H1 (cell line): ENCODE measurements around the gene LTBP3. TPM values are rescaled to one million over a fixed set of nuclear protein-coding genes. Genes with fewer than 3 reads are reported as not detected.

Experiments used
- CTCF ChIA-PET: fragments of 300-600 bp; sonication (Branson Sonifier 250); formaldehyde crosslinking; loops from one replicate; lab custom pipeline; 2021; ENCODE audit not compliant: partially characterized antibody; lab: Charles Lee
- POLR2A ChIA-PET: fragments of 300-600 bp; sonication (Branson Sonifier 250); formaldehyde crosslinking; loops from one replicate; lab custom pipeline; 2021; ENCODE audit warnings: inconsistent platforms; ENCODE audit not compliant: partially characterized antibody; lab: Charles Lee
- DNase-seq, 2 experiments: peaks; one replicate each; pipeline versions ENCODE4 v3.0.0 to v3.0.0-alpha.2; 2010 to 2022; ENCODE audit warnings: low spot score in 2 of 2, low read depth in 1 of 2, mixed read lengths in 1 of 2
- FAIRE-seq: peaks from 2 replicates; lab custom pipeline; 2011; peaks lifted over from hg19 to GRCh38; lab: Jason Lieb, UNC
- H2AFZ ChIP-seq: 2 replicates; pipeline ENCODE4 v1.8.1; 2012; ENCODE audit warnings: low read length, inconsistent platforms
- H2AK5ac ChIP-seq: 2 replicates; pipeline ENCODE4 v1.6.1; 2013; ENCODE audit warnings: low read depth, low read length
- H2BK120ac ChIP-seq: replicated peaks from 2 replicates; pipeline ENCODE3; 2013; ENCODE audit warnings: low read depth, low read length, inconsistent platforms
- H2BK12ac ChIP-seq: 2 replicates; pipeline ENCODE4 v1.6.1; 2013; ENCODE audit warnings: low read depth, low read length
- H2BK15ac ChIP-seq: 2 replicates; pipeline ENCODE4 v1.6.1; 2013; ENCODE audit warnings: low read length
- H2BK20ac ChIP-seq: 2 replicates; pipeline ENCODE4 v1.6.1; 2013; ENCODE audit warnings: low read length
- H2BK5ac ChIP-seq: 2 replicates; pipeline ENCODE4 v1.6.1; 2013; ENCODE audit warnings: low read depth, low read length
- H3K14ac ChIP-seq: 2 replicates; pipeline ENCODE4 v1.6.1; 2013; ENCODE audit warnings: inconsistent platforms; ENCODE audit not compliant: insufficient read length
- H3K18ac ChIP-seq: 2 replicates; pipeline ENCODE4 v1.6.1; 2013; ENCODE audit warnings: low read length; ENCODE audit errors: extremely low read depth
- H3K23ac ChIP-seq: 2 replicates; pipeline ENCODE4 v1.6.1; 2013; ENCODE audit warnings: inconsistent platforms; ENCODE audit not compliant: insufficient read length
- H3K23me2 ChIP-seq: 2 replicates; pipeline ENCODE4 v1.6.1; 2013; ENCODE audit warnings: low read depth, low read length
- H3K27ac ChIP-seq: 2 replicates; pipeline ENCODE4 v1.6.1; 2011; ENCODE audit warnings: low read depth, low read length, inconsistent platforms
- H3K27me3 ChIP-seq, 4 experiments: replicated peaks in 1 of 4; 1 replicate in 1 of 4; 2 replicates in 3 of 4; pipeline versions ENCODE4 v1.6.1 to v1.8.1; 2011 to 2013; ENCODE audit warnings: low read length in 3 of 4, mild to moderate bottlenecking in 3 of 4, inconsistent platforms in 2 of 4, mixed read lengths in 2 of 4, moderate library complexity in 1 of 4; ENCODE audit not compliant: control insufficient read depth in 3 of 4, insufficient read depth in 3 of 4; ENCODE audit errors: extremely low read depth in 1 of 4
- H3K36me3 ChIP-seq, 4 experiments: 2 replicates each; pipeline versions ENCODE4 v1.6.1 to v1.8.1; 2011 to 2013; ENCODE audit warnings: mild to moderate bottlenecking in 4 of 4, low read length in 3 of 4, moderate library complexity in 2 of 4, control low read depth in 1 of 4, inconsistent platforms in 1 of 4; ENCODE audit not compliant: insufficient read depth in 4 of 4, control insufficient read depth in 2 of 4
- H3K4ac ChIP-seq: replicated peaks from 2 replicates; pipeline ENCODE3; 2013; ENCODE audit warnings: low read length, low read depth, mixed read lengths, inconsistent platforms; ENCODE audit not compliant: insufficient read length
- H3K4me1 ChIP-seq, 4 experiments: replicated peaks in 1 of 4; 1 replicate in 1 of 4; 2 replicates in 3 of 4; pipeline versions ENCODE4 v1.6.1 to v1.8.1; 2011 to 2013; ENCODE audit warnings: low read length in 3 of 4, inconsistent platforms in 2 of 4, mixed read lengths in 1 of 4; ENCODE audit not compliant: insufficient read depth in 4 of 4, control insufficient read depth in 3 of 4
- H3K4me2 ChIP-seq, 2 experiments: 2 replicates each; pipeline versions ENCODE4 v1.6.1 to v1.8.1; 2011 to 2013; ENCODE audit warnings: low read depth in 2 of 2, low read length in 2 of 2, control low read depth in 1 of 2, inconsistent platforms in 1 of 2, mild to moderate bottlenecking in 1 of 2; ENCODE audit not compliant: insufficient read depth in 1 of 2
- H3K4me3 ChIP-seq, 4 experiments: fragments of 200-600, 300-600 bp in 1 of 4; sonication (generic), shearing (Covaris generic), sonication (Bioruptor Twin) in 1 of 4; 2 replicates each; pipeline versions ENCODE4 v1.5.1 to v1.8.1; 2011 to 2016; ENCODE audit warnings: low read length in 4 of 4, low read depth in 3 of 4, control low read depth in 2 of 4, inconsistent platforms in 2 of 4, mild to moderate bottlenecking in 2 of 4, mixed read lengths in 1 of 4, moderate library complexity in 1 of 4; ENCODE audit not compliant: insufficient read depth in 2 of 4; ENCODE audit errors: extremely low read depth in 1 of 4
- H3K56ac ChIP-seq: replicated peaks from 2 replicates; pipeline ENCODE3; 2013; ENCODE audit warnings: low read depth, mild to moderate bottlenecking, mixed read lengths, low read length, inconsistent platforms; ENCODE audit not compliant: insufficient read length
- H3K79me1 ChIP-seq: 2 replicates; pipeline ENCODE4 v1.6.1; 2013; ENCODE audit warnings: low read depth, low read length, control low read depth
- H3K79me2 ChIP-seq, 2 experiments: 2 replicates each; pipeline versions ENCODE4 v1.6.1 to v1.8.1; 2012 to 2013; ENCODE audit warnings: low read length in 2 of 2, mild to moderate bottlenecking in 2 of 2, inconsistent platforms in 1 of 2; ENCODE audit not compliant: insufficient read depth in 2 of 2, control insufficient read depth in 1 of 2
- H3K9ac ChIP-seq, 4 experiments: replicated peaks in 1 of 4; 1 replicate in 1 of 4; 2 replicates in 3 of 4; pipeline versions ENCODE4 v1.6.1 to v1.8.1; 2011 to 2013; ENCODE audit warnings: low read depth in 3 of 4, low read length in 3 of 4, control low read depth in 2 of 4, mild to moderate bottlenecking in 2 of 4, moderate library complexity in 2 of 4, inconsistent platforms in 1 of 4; ENCODE audit errors: extremely low read depth in 1 of 4
- H3K9me3 ChIP-seq, 2 experiments: 2 replicates each; pipeline versions ENCODE4 v1.6.1 to v1.8.1; 2012 to 2013; ENCODE audit warnings: mild to moderate bottlenecking in 2 of 2, moderate library complexity in 2 of 2, control low read depth in 1 of 2, inconsistent platforms in 1 of 2, low read depth in 1 of 2, low read length in 1 of 2, mixed read lengths in 1 of 2; ENCODE audit not compliant: insufficient read depth in 2 of 2
- H4K20me1 ChIP-seq, 2 experiments: replicated peaks in 1 of 2; 2 replicates each; pipeline versions ENCODE3 to v1.8.1; 2011 to 2013; ENCODE audit warnings: inconsistent platforms in 2 of 2, low read length in 2 of 2, mild to moderate bottlenecking in 1 of 2; ENCODE audit not compliant: insufficient read depth in 2 of 2, control insufficient read depth in 1 of 2
- H4K5ac ChIP-seq: 2 replicates; pipeline ENCODE4 v1.6.1; 2013; ENCODE audit warnings: low read length, low read depth, mixed read lengths, inconsistent platforms; ENCODE audit not compliant: insufficient read length
- H4K8ac ChIP-seq: 2 replicates; pipeline ENCODE4 v1.8.0; 2013; ENCODE audit warnings: mild to moderate bottlenecking, moderate library complexity, low read length, inconsistent platforms; ENCODE audit not compliant: insufficient read depth; ENCODE audit errors: extremely low read depth
- H4K91ac ChIP-seq: replicated peaks from 2 replicates; pipeline ENCODE3; 2013; ENCODE audit warnings: low read length, mixed read lengths, inconsistent platforms; ENCODE audit not compliant: insufficient read length
- CBX5 ChIP-seq: fragments of 300-800, 300-1000 bp; sonication (generic); IDR thresholded peaks from 2 replicates; pipeline ENCODE4 v1.7.1; 2016; ENCODE audit warnings: antibody characterized with exemption, low read length, low read depth
- CBX8 ChIP-seq: fragments of 300-800, 300-1000 bp; sonication (generic); IDR thresholded peaks from 2 replicates; pipeline ENCODE4 v1.7.1; 2016; ENCODE audit warnings: low read depth, low read length, borderline replicate concordance
- CHD2 ChIP-seq: IDR thresholded peaks from 2 replicates; pipeline ENCODE4 v1.6.1; 2012; ENCODE audit warnings: low read length, improper control_type of control experiment
- EP300 ChIP-seq, 2 experiments: IDR thresholded peaks; 1 replicate in 1 of 2; 2 replicates in 1 of 2; pipeline ENCODE4 v1.6.1; 2011 to 2012; ENCODE audit warnings: low read depth in 2 of 2, low read length in 2 of 2, mild to moderate bottlenecking in 2 of 2, borderline replicate concordance in 1 of 2, inconsistent platforms in 1 of 2, moderate library complexity in 1 of 2
- PHF8 ChIP-seq: fragments of 200-600 bp; sonication (generic); conservative IDR thresholded peaks from 2 replicates; pipeline ENCODE4 v1.7.1; 2012; ENCODE audit warnings: low read depth, mild to moderate bottlenecking, inconsistent platforms, low read length, moderate library complexity
- POLR2AphosphoS5 ChIP-seq: IDR thresholded peaks from 2 replicates; pipeline ENCODE4 v1.6.1; 2011; ENCODE audit warnings: low read depth, low read length
- RFX5 ChIP-seq: IDR thresholded peaks from 2 replicates; pipeline ENCODE4 v1.6.1; 2011; ENCODE audit warnings: low read depth, low read length, improper control_type of control experiment, borderline replicate concordance
- SP2 ChIP-seq: IDR thresholded peaks from 2 replicates; pipeline ENCODE4 v1.6.1; 2012; ENCODE audit warnings: mild to moderate bottlenecking, low read length, inconsistent platforms
- SP4 ChIP-seq: IDR thresholded peaks from 2 replicates; pipeline ENCODE4 v1.6.1; 2012; ENCODE audit warnings: low read length, inconsistent platforms
- SRF ChIP-seq: IDR thresholded peaks from 2 replicates; pipeline ENCODE4 v1.6.1; 2011; ENCODE audit warnings: mild to moderate bottlenecking, low read depth, low read length, moderate library complexity
- SUZ12 ChIP-seq: fragments of 200-600 bp; sonication (generic); IDR thresholded peaks from 2 replicates; pipeline ENCODE4 v1.6.1; 2012; ENCODE audit warnings: mild to moderate bottlenecking, inconsistent platforms, low read length, moderate library complexity, mixed read lengths
- TAF7 ChIP-seq: optimal IDR thresholded peaks from 2 replicates; pipeline ENCODE3; 2011; ENCODE audit warnings: low read depth, mild to moderate bottlenecking, inconsistent platforms, low read length, moderate library complexity, borderline replicate concordance
- YY1 ChIP-seq: IDR thresholded peaks from 2 replicates; pipeline ENCODE4 v1.6.1; 2011; ENCODE audit warnings: low read depth, mild to moderate bottlenecking, low read length
- WGBS, 2 experiments: shearing (Covaris generic) in 1 of 2; methylation state at CpG; one replicate each; pipeline versions ENCODE4 v1.1.6 to v1.1.7; 2013 to 2015; ENCODE audit warnings: low lambda C conversion rate in 2 of 2, mixed read lengths in 2 of 2, inconsistent platforms in 1 of 2, low coverage in 1 of 2, missing lambda C conversion rate in 1 of 2; ENCODE audit not compliant: insufficient replicate concordance in 2 of 2, insufficient coverage in 1 of 2, insufficient read length in 1 of 2; ENCODE audit errors: extremely low coverage in 1 of 2, missing lambda C conversion rate in 1 of 2; 5-methylcytosine and 5-hydroxymethylcytosine counted together
- polyA plus RNA-seq, 7 experiments: library from polyadenylated mRNA; depleted of rRNA in 3 of 7; stranded (reverse) in 5 of 7; unstranded in 2 of 7; fragments of >200 nt in 5 of 7; fragments of 200-250 nt in 2 of 7; gene quantifications; 1 replicate in 5 of 7; 2 replicates in 1 of 7; 4 replicates in 1 of 7; pipeline versions ENCODE4 v1.2.1 to v1.2.3, GENCODE V29; 2011 to 2013; ENCODE audit warnings: missing spikeins in 2 of 7, mixed read lengths in 2 of 7
- total RNA-seq: library from RNA; stranded (reverse); fragmentation: NEBNext Ultra II Directional; extraction: Animal tissue kit (Norgen Biotek cat#: 25700); gene quantifications from 2 replicates; pipeline ENCODE4 v1.2.1, GENCODE V29; 2021

LTBP3 gene
- total and polyA plus RNA-seq, 2 of the 8 experiments (the other 6 are each of a cell fraction or from before 2014, with no cell fraction given) = 12.8 to 17.8 TPM

DNA sequence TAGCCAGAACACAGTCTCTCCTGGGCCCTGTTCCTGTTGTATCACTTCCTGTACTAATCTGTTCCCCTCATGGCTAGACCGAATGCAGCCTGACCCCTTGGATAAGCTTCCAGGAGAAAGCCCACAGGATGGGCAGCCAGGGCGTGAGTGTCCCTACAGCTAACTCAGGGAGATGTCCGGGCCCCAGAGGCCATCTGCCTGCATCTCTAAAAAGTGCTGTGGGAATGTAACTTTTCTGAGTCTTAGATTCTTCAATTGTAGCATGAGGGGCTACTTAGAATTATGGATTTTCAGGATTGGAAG, 67.0 kb downstream of the LTBP3 start:
- no peak overlapping the region for H2AFZ ChIP-seq

More for the DNA sequence above, 67.0 kb downstream of the LTBP3 start:
- Histone ChIP-seq H2BK15ac (peak overlapping the region; percentile 90; the same call in 1 of the 2 replicates), H2BK120ac (no peak overlapping the region), H3K9ac (no peak overlapping the region), H3K27me3 (no peaks in the 10 kb centered on the region), H3K79me1 (no peaks in the 10 kb centered on the region; the same call in 1 of the 2 replicates), H3K14ac (no peak overlapping the region), H3K4me1 (peaks cover 41 to 63% (median 51%) of the 10 kb centered on the region in 4 experiments), H2BK20ac (no peak overlapping the region; the same call in 1 of the 2 replicates), H4K20me1 (no peaks in the 10 kb centered on the region), H3K36me3 (no peaks in the 10 kb centered on the region), H3K4ac (no peak overlapping the region), H4K91ac (no peak overlapping the region), H3K23ac (no peak overlapping the region), H3K4me2 (0 out of 4 replicates have a peak overlapping the region, but pooled peaks of 1 of the 2 experiments have one; percentile 3), H4K8ac (no peak overlapping the region)
- ChIA-PET POLR2A (interaction anchor here (1.0 to 29.8 kb wide), 5 partner anchors 17 to 97 kb away, joined by 3 to 1569 read pairs (median 184); partner anchors contain the start of genes MALAT1 and NEAT1), CTCF (interaction anchor here (1.0 to 29.0 kb wide), 4 partner anchors 16 to 110 kb away, joined by 3 to 809 read pairs (median 104); no protein-coding TSS in a partner anchor)
- FAIRE-seq (no peak), DNase-seq (no peak)
- no peak for TF ChIP-seq YY1
- no peak for TF ChIP-seq EP300 (IDR thresholded peaks at IDR 0.05; ENCODE audit: borderline replicate concordance in 1 of 2, low read depth in 2 of 2, low read length in 2 of 2)
- TF ChIP-seq PHF8 = no peak
- no peak for TF ChIP-seq POLR2AphosphoS5
- no peak for TF ChIP-seq SP2
- TF ChIP-seq SRF = no peak
- TF ChIP-seq SUZ12 = no peak
- TF ChIP-seq RFX5 = no peak
- TF ChIP-seq CBX5 = no peak
- no peak for TF ChIP-seq CBX8
- TF ChIP-seq CHD2 = no peak
- TF ChIP-seq SP4 = no peak
- no peak for TF ChIP-seq TAF7
- TF ChIP-seq, all 59 proteins: peak for 0
- Histone ChIP-seq H2BK5ac (peak overlapping the region; percentile 91; the same call in 1 of the 2 replicates), H4K5ac (no peak overlapping the region), H3K18ac (peak overlapping the region; percentile 66; the same call in 1 of the 2 replicates), H2AK5ac (0 out of 2 replicates have a peak overlapping the region, but pooled peaks have one; percentile 26), H3K9me3 (no peaks in the 10 kb centered on the region), H3K79me2 (0 out of 4 replicates have a peak, but pooled peaks cover 0 to 1% of the 10 kb centered on the region in 2 experiments), H3K56ac (no peak overlapping the region), H3K27ac (no peak overlapping the region), H3K4me3 (no peak overlapping the region), H3K23me2 (no peaks in the 10 kb centered on the region; the same call in 1 of the 2 replicates), H2BK12ac (peak overlapping the region; percentile 77)
- 91% methylated on average over 3 of the region's 3 CpGs; no CpG with 5 or more reads in 1 of the 2 experiments for WGBS, 2 experiments
